PC-9 (cell line): ENCODE measurements around the gene PPP1R3G.

Experiments used
- EZH2 ChIP-seq: fragments of 200-600 bp; sonication (generic); IDR thresholded peaks from 2 replicates; pipeline ENCODE4 v1.8.0; 2017; ENCODE audit warnings: antibody characterized with exemption, low read depth
- TF ChIP-seq, protein P1 (sequence below): fragments of 200-600 bp; sonication (generic); conservative IDR thresholded peaks from 2 replicates; pipeline ENCODE4 v1.6.1; 2017; ENCODE audit warnings: mixed run types, antibody characterized with exemption, mild to moderate bottlenecking, moderate library complexity

GRCh38 chr6:5079692-5080091 lies 5.4 kb upstream of the PPP1R3G start:
- TF ChIP-seq, protein P1, sequence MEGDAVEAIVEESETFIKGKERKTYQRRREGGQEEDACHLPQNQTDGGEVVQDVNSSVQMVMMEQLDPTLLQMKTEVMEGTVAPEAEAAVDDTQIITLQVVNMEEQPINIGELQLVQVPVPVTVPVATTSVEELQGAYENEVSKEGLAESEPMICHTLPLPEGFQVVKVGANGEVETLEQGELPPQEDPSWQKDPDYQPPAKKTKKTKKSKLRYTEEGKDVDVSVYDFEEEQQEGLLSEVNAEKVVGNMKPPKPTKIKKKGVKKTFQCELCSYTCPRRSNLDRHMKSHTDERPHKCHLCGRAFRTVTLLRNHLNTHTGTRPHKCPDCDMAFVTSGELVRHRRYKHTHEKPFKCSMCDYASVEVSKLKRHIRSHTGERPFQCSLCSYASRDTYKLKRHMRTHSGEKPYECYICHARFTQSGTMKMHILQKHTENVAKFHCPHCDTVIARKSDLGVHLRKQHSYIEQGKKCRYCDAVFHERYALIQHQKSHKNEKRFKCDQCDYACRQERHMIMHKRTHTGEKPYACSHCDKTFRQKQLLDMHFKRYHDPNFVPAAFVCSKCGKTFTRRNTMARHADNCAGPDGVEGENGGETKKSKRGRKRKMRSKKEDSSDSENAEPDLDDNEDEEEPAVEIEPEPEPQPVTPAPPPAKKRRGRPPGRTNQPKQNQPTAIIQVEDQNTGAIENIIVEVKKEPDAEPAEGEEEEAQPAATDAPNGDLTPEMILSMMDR, result no peak
- no peak for TF ChIP-seq EZH2
